Mucosa of gallbladder (tissue), 1 donor: ENCODE data around the gene PIP4K2C. TPM values are rescaled to one million over a fixed set of nuclear protein-coding genes. Genes with fewer than 3 reads are reported as not detected.
"Not testable (repeated sequence)": the region's sequence is repeated elsewhere in the genome, so short reads cannot be mapped to it uniquely, and the experiment has no call there.

Experiments used
- DNase-seq: peaks from one replicate; pipeline ENCODE4 v3.0.0-alpha.2; 2020; ENCODE audit warnings: low spot score
- total RNA-seq: library from RNA; stranded (reverse); gene quantifications from one replicate; pipeline ENCODE4 v1.2.1, GENCODE V29; 2021
- donor health status: DM: no; HTN: no; CAD: no.

PIP4K2C gene
- total RNA-seq, 1 donor from 2014 or later, result 36.1 TPM

DNA sequence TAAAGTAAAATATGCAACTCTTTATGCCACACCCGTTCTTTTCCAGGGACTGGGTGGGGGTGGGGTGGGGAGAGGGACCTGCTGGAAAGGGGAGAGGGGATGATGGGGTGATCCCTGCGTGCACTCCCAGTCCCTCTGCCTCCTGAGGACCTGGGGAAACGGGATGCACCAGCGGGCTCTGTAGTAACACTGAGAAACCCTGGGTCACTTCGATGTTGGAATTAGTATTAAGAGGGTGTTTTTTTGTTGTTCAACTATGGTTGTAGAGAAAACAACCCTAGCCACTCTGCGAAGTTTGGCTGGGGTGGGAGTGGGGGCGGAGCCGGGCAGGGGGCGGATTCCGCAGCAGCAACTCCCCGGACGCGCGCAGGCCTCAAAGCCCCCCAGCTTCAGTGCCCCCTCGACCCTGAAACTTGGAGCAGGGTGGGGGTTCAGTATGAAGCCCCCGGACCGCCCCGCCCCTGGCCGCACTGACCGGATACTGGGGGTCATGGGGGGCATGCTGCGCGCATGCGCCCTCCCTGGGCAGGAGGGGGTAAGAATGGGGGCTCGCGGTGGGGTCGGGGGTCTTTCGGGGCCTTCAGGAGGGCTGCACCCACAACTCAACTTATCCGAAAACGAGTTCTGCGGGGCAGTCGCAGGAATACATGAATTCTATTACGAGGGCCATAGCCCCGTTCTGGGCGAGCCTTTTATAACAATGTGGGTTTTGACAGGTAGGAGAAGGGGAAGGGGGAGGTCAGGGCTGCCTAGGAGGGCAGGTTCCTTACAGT is 19.0 kb downstream of the PIP4K2C start:
- DNase-seq, result no peak

DNA sequence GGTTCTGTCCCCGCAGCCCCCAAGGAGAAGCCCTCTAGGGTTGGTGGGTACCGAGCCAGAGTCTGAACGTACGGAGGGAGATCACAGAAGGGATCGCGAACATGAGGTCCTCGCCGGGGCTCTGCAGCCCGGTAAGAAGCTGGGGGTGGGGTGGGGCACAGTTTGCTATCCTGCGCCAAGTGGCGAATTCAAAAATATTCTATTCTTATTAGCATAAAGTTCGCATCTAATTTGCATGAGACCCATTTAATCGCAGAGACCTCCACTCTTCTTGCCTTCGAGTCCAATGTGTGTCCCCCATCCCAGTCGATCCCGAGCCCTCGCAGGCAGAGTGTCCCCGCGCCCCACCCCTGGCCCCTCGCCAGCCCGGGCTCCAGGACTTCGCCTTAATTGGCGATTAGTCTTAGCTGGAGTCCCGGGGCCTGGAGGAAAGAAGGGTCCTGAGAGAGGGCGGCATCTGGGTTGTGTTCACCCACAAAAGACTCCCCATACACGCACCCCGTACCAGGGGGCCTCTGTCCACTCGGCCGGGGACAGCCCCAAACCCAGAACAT is 19.6 kb downstream of the PIP4K2C start:
- DNase-seq, result no peak

DNA sequence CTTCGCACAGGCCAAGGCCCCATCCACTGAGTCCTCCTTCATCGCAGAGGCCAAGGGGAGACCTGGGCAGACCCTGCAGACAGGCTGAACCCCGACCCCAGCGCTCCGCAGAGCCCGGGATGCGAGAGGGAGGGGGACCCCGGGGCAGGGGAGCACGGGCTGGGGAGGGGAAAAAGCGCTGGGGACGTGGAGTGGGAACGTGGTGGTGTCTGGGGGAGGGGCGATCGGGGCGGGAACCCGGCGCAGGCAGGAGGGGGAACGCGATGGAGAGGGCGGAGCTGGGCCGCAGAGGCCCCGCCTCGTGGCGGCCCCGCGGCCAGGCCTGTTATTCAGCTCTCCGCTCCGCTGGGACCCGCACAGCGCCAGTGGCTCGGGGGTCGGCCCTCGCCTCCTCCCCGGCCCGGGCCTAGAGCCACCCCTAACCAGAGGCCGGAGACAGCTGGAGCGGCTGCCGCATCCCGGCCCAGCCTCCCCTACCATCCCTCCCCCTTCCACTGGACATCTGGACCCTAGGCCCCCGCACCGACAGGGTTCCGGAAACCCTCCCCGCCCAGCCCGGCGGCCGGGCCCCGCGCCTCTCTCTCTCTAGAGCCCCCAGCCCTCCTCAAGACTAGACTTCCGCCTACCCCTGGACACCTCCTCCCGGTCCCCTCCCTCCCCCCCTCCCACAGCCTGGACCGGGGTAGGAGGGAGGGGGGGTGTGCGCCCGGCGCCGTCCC is 20.3 kb downstream of the PIP4K2C start, which contains the start of gene ARHGEF25:
ARHGEF25 (plus strand) TSS at position 328 of the 719 bp plus-strand sequence. CDS start 460 bp downstream, outside the sequence.
- DNase-seq, result peak; percentile 61

DNA sequence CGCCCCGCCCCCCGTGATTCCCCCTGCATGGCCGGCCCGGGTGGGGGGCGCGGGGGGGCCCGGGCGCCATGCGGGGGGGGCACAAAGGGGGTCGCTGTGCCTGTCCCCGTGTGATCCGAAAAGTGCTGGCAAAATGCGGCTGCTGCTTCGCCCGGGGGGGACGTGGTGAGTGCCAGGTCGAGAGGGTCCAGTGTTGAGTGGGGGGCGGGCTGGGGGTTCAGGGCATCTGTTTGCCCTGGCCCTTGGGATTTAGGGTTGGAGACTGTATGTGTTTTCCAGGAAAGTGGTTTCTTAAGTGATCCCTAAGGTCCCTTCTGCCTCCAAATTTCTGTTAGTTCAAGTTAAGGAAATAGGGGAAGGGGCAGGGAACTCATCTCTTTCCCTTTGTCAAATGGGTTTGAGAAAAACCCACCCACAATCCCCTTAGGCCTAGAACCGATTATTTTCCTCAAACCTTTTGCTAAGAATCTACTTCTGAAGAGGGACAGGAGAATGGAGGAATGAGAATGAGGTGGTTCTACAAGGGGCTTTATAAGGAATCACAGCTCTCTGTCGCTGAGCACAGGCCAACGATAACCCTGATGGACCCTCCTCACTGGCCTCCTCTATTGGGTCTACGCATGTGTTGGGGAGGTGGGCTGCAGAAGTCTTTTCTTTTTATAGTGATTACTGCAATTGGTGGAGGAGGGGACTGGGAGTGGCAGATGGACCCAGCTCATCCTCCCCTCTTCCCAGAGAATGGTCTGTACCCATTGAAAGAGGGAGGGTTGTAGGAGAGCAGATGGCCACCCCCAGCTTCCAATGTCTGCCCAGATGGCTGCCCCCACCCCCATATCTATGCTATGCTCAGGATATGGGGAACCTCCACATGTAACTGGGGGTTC is 21.1 kb downstream of the PIP4K2C start:
- no peak for DNase-seq

DNA sequence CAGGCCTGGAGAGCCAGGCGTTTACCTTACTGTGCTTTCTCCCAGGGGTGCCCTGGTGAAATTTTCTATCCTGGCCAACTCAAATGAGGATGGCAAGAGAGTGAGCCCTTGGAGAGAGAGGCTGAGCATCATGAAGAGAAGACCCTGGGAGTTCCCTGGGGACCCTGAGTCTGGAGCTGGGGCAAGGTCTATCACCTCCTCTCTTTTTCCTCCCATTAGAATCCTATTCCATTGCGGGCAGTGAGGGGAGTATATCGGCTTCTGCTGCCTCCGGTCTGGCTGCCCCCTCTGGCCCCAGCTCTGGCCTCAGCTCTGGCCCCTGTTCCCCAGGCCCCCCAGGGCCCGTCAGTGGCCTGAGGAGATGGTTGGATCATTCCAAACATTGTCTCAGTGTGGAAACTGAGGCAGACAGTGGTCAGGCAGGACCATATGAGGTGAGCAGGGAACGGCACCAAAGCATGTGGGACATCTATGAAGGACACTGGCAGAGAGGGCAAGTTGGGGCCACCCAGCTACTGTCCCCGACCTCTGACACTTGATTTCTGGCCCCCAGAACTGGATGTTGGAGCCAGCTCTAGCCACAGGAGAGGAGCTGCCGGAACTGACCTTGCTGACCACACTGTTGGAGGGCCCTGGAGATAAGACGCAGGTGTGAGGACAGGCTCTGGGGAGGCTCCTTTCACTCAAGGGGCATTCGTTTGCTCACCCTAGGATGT is 21.9 kb downstream of the PIP4K2C start:
- DNase-seq, result no peak

DNA sequence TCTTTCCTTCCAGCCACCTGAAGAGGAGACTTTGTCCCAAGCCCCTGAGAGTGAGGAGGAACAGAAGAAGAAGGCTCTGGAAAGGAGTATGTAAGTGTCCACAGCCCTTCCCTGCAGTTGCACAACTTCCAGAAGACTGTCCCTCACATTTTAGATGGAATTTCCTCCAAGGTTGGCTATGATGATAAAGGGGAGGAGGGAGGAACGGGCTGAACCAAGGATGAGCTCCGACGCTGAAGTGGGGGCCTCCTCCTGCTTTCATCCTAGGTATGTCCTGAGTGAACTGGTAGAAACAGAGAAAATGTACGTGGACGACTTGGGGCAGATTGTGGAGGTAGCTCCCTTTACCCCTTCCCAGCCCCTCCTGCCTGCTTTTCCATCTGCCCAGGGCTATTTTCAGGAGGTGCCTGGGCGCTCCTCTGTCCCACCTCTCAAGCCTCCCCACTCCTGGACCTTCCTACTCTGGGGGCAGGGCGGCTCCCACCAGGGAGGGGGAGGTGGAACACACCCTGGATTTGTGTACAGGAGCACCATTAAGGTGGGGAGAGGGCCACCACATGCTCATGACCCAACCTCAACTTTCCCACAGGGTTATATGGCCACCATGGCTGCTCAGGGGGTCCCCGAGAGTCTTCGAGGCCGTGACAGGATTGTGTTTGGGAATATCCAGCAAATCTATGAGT is 22.6 kb downstream of the PIP4K2C start:
- DNase-seq, result no peak

DNA sequence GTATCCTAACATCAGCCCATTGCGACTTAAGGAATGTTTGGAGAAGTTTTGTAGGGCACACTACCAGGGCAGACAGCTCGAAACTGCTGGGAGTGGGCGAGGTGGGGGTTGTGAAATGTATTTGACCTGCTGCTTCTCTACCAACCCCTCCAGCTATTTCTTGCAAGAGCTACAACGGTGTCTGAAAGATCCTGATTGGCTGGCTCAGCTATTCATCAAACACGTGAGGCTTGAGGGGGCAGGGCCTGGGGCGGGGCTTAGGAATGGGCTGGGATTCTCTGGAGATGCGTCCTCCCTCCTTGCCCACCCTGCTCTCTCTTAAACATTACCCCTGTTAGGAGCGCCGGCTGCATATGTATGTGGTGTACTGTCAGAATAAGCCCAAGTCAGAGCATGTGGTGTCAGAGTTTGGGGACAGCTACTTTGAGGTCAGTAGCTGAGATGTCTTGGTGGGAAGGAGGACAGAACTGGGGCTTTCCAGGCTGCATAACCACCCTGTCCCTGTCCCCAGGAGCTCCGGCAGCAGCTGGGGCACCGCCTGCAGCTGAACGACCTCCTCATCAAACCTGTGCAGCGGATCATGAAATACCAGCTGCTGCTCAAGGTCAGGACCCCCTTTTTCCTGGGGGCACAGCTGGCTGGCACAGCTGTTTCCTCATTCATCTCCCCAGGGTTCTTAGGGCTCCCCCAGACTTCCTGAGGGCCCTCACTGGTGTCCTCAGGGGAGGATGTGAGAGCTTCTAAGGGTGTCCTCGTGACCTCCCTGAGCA is 23.4 kb downstream of the PIP4K2C start:
- no peak for DNase-seq

DNA sequence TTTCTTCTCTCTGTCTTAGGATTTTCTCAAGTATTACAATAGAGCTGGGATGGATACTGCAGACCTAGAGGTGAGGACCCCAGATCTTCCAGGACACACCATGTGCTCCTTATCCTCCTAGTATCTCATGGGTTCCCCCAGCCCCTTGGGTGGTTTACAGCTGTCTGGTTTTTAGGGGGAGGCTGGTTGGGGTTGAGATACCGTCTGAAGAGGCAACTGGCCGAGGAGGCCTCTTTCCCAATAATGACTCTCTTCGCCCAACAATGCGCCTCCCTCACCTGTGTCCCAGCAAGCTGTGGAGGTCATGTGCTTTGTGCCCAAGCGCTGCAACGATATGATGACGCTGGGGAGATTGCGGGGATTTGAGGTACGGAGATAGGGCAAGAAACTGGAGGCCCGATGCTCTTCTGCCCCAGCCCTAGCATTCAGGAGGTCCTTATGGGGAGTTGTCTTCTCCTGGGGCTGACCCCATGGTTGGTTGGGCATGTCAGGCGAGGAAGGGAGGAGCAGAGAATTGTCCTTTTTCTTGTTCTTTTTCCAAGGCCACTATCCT is 24.0 kb downstream of the PIP4K2C start:
- DNase-seq, result no peak

DNA sequence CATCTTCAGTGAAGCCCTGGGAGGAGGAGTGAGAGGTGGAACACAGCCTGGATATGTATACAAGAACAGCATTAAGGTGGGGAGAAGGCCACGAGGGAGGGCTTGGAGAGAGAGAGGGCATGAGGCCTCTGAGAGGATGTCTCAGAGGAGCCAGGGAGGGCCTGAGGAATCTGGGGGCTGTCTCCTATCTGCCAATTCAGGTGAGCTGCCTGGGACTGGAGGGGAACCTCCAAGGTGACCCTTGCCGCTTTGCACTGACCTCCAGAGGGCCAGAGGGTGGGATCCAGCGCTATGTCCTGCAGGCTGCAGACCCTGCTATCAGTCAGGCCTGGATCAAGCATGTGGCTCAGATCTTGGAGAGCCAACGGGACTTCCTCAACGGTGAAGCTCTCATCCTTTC is 24.6 kb downstream of the PIP4K2C start:
- no peak for DNase-seq

DNA sequence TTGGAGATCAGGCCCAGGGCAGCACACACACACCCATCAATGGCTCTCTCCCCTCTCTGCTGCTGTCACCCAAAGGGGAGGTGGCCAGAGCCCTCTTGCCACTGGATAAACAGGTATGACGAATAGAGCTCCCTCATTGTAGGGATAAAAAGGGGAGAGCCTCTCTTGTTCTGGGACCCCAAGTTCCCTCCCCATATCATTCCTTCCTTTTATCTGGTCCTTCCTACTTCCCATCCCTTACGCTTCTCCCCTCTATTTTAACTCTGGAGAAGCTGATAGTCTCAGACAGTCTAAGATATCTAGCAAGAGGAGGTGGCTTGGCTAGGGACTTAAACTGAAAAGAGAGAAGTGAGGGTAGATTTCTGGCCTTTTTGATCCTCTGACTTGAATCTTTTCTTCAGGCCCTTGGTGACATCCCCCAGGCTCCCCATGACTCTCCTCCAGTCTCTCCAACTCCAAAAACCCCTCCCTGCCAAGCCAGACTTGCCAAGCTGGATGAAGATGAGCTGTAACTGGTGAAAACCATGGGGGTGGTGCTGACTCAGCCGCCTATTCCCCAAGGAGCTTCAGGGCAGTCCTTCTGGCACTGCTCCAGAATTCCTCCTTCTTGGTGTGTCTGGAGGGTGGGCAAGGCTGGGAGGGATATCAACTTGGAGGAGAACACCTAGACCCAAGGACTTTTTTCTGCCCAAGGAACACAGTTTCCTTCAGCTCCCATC is 25.6 kb downstream of the PIP4K2C start:
- no peak for DNase-seq

DNA sequence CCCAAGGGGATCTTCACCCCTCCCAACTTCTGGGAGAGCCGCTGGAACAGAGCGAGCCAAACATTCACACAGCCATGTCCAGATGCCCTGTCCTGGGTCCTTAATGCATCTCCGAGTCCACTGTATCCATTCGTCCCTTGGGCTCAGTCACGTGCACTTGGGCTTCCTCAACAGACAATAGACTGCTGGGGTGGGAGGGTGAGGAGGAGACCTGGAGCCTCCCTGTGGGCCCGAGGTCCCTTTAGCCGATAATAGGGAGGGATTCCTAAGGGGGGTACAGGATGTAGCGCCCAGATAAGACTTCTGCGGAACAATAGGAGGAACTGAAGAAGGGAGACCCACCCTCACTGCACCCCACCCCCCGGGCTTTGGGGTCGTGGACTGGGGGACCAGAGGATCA is 26.9 kb downstream of the PIP4K2C start:
- DNase-seq, result no peak

DNA sequence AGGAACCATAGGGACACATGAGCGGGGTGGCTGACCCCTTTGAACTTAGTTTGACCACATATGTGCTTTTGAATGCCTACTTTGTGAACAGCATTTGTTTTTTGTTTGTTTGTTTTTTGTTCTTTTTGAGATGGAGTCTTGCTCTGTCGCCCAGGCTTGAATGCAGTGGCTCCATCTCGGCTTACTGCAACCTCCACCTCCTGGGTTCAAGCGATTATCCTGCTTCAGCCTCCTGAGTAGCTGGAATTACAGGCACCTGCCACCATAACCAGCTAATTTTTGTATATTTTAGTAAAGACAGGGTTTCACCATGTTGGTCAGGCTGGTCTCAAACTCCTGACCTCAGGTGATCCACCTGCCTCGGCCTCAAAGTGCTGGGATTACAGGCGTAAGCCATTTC is 27.4 kb downstream of the PIP4K2C start:
- not testable (repeated sequence) for DNase-seq

DNA sequence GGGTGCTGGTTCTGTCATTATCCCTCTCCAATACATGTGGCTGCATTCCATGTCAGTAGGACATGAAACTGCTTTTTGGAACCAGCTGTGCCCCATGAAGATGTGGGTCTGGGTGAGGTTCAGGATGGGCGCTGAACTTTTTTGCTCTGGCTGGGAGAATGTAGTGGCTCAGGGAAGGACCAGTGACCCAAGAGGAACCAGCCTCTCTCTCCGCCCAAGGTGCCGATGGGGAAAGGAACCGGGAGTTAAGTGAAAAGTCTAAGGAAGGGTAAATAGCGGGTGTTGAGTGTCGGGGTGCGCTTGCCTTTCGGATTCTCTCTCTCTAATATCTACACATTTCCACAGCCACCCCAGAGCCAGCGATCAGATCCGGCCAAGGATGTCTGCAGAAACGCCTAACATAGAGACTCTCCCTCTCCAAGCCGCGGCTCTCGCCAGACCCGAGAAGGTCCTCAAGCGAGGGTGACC is 28.0 kb downstream of the PIP4K2C start:
- DNase-seq, result no peak

DNA sequence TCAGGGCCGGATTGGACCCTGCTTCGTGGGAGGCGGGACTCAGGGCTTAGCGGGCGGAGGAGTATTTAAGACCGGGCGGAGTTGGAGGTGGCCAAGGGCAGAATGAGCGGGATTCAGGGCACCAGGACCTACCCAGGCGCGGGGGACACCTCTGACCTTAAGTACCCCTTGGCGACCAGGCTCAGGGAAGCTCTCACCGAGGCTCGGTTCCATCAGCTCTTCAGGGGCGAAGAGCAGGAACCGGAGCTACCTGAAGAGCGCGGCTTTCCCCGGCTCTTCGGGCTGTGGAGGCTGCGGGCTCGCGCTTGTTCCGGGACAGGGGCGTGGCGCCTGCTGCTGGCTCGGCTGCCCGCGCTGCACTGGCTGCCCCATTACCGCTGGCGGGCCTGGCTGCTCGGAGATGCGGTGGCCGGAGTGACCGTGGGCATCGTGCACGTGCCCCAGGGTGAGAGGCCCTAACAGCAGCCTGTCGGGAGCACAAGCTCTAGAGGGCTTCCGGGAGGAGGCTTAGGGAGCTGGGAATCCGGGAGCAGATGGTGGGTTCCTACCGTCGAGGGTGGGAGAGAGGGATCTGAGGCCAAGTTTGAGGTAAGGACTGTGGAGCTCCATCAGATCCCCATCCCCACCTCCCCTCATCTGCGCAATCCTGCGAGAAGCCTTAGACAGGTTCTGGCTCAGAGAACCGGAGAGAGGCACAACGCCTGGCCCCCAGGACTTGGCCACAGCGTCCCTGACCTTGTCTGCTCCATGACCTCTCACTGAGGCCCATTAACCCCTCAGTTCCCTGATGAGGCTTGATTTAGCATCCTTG is 28.6 kb downstream of the PIP4K2C start:
- DNase-seq, result no peak

DNA sequence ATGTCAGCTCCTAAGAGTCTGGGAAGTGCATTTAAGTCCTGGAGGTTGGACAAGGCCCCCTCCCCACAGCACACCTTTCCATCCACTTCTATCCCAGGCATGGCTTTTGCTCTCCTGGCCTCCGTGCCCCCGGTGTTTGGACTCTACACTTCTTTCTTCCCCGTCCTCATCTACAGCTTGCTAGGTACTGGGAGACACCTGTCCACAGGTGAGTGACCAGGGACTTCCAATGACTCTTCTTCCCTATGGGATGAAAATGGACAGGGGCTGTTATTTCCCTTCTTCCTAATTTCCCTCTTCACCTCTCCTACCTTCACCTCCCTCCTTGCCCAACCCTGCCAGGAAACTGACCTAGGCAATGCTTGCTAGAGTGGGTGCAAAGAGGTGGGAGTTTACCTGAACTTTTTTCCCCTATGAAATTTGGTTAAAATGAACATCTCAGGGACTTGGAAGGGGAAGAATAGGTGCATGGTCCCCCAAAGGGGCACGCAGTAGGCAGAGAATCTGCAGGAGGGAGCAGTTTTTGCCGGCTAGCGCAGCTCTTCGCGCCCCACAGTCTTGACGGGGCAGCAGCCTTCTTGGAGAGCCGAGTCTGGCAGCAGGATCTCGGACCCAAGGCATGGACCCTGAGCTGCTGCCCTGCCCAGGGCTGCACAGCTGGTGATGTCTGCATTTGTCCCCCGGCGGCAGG is 29.4 kb downstream of the PIP4K2C start:
- DNase-seq, result no peak

DNA sequence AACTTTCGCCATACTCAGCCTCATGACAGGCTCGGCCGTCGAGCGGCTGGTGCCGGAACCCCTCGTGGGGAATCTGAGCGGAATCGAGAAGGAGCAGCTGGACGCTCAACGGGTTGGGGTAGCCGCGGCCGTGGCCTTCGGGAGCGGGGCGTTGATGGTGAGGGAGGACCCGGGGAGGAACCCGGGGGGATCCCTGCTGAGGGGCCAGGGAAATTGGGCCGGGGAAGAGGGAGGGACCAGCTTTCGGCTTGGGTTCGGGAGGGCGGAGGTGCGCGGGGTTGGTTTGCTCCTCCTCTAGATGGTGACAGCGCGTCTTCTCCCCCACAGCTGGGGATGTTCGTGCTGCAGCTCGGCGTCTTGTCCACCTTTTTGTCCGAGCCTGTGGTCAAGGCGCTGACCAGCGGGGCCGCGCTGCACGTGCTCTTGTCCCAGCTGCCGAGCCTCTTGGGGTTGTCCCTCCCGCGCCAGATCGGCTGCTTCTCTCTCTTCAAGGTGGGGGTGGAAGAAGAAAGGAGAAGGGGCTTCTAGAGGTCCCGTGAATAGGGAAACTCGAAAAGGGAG is 30.0 kb downstream of the PIP4K2C start:
- DNase-seq, result no peak
